Heart left ventricle (tissue), 16 donors: ENCODE measurements around the gene GNB3. TPM values are rescaled to one million over a fixed set of nuclear protein-coding genes. Genes with fewer than 3 reads are reported as not detected.

Experiments
- ATAC-seq, 4 donors: fragments of 200-7000 bp; cut with Tn5 transposase; one replicate each; pipeline ENCODE4 v1.9.1; 2020 to 2022; ENCODE audit warnings: moderate library complexity in 4 of 4, mild to moderate bottlenecking in 3 of 4, moderate number of reproducible peaks in 1 of 4
- DNase-seq, 5 donors: peaks; one replicate each; pipeline ENCODE4 v3.0.0-alpha.2; 2020
- H3K27ac ChIP-seq, 12 donors: fragments of 200-600 bp; sonication (generic) in 4 of 12; one replicate each; pipeline versions ENCODE4 v1.5.0 to v1.8.0; 2016 to 2022; ENCODE audit warnings: mild to moderate bottlenecking in 2 of 12
- H3K27me3 ChIP-seq, 9 donors: fragments of 200-600 bp; sonication (generic) in 2 of 9; one replicate each; pipeline versions ENCODE4 v1.5.1 to v1.8.0; 2016 to 2022; ENCODE audit warnings: mild to moderate bottlenecking in 3 of 9
- H3K36me3 ChIP-seq, 9 donors: fragments of 200-600 bp; sonication (generic) in 2 of 9; one replicate each; pipeline versions ENCODE4 v1.5.0 to v1.8.0; 2018 to 2022; ENCODE audit warnings: mild to moderate bottlenecking in 2 of 9
- H3K4me1 ChIP-seq, 12 donors: fragments of 200-600 bp; sonication (generic) in 4 of 12; one replicate each; pipeline versions ENCODE4 v1.5.0 to v1.8.0; 2016 to 2022; ENCODE audit warnings: mild to moderate bottlenecking in 3 of 12
- H3K4me3 ChIP-seq, 12 donors: fragments of 200-600 bp; sonication (generic) in 4 of 12; one replicate each; pipeline versions ENCODE4 v1.5.0 to v1.8.0; 2017 to 2022; ENCODE audit warnings: mild to moderate bottlenecking in 9 of 12, moderate library complexity in 4 of 12
- H3K9me3 ChIP-seq, 12 donors: fragments of 200-600 bp; sonication (generic) in 4 of 12; one replicate each; pipeline versions ENCODE4 v1.5.0 to v1.8.0; 2016 to 2022; ENCODE audit warnings: mild to moderate bottlenecking in 1 of 12
- CTCF ChIP-seq, 12 donors: fragments of 200-600 bp; sonication (generic) in 4 of 12; IDR thresholded peaks; one replicate each; pipeline versions ENCODE4 v1.5.0 to v1.8.0; 2018 to 2022; ENCODE audit warnings: antibody characterized with exemption in 12 of 12, mild to moderate bottlenecking in 5 of 12
- POLR2A ChIP-seq, 2 donors: fragments of 450-650 bp; IDR thresholded peaks; one replicate each; pipeline ENCODE4 v1.6.1; 2017; ENCODE audit warnings: antibody characterized with exemption in 2 of 2, mild to moderate bottlenecking in 2 of 2, moderate library complexity in 2 of 2
- WGBS, 4 donors: extraction: QIAGEN DNeasy Blood & Tissue Kit in 2 of 4; methylation state at CpG; one replicate each; pipeline versions ENCODE4 v1.1.5 to v1.1.7; 2013 to 2018; 5-methylcytosine and 5-hydroxymethylcytosine counted together
- intact Hi-C, 10 donors: fragments of 100-400 bp; cut with DNase I; formaldehyde crosslinking; loops; one replicate each; pipeline versions ENCODE4 v1.11.1 to v1.14.2; 2022
- polyA plus RNA-seq, 2 donors: library from polyadenylated mRNA; stranded (reverse); fragments of 200-250 nt; gene quantifications; one replicate each; pipeline ENCODE4 v1.2.3, GENCODE V29; 2013
- total RNA-seq, 9 donors: library from RNA; depleted of rRNA in 2 of 9; stranded (reverse); fragments of >200 nt in 2 of 9; fragmentation: NEBNext Ultra II Directional in 3 of 9; extraction: Animal tissue kit (Norgen Biotek cat#: 25700) in 3 of 9; gene quantifications; one replicate each; pipeline versions ENCODE4 v1.1.0 to v1.2.4, GENCODE V29; 2016 to 2023
- donor health status: ischemic (EF 13 %, LVEDD 7.1; RV severe dilation, severe dysfunction).
- donor health status: healthy with polysubstance abuse.
- donor health status: DM: no; HTN: yes; CAD: no.
- donor health status: DM: no; HTN: no; CAD: no.
- donor health status: ischemic (EF 25% LVEDD 6.9; RV normal size, moderate dysfunction).
- donor health status: ischemic (EF 25% LVEDD 5.7; RV mildly dilated, moderate dysfunction).
- donor health status: healthy.
- donor health status: DM: yes; HTN: yes; CAD: no.
- donor health status: ischemic (EF 35%, LVEDD 5.7; RV mildly dilated, moderate dysfunction).
- donor health status: nonischemic (EF 11% LVEDD 7.7; RV severe dilation, severe dysfunction).
- donor health status: DM: yes; HTN: yes; CAD: no.
- donor health status: PGD.
- donor health status: ischemic (EF 29% LVEDD 5.4; RV normal size, mild dysfunction).
- donor health status: nonischemic (EF 23%, LVEDD 6.1; RV moderate dilation, normal function).

GNB3 gene
- total and polyA plus RNA-seq, 11 donors, result 0.64 to 12.4 (median 6.2) TPM

- H3K27me3 ChIP-seq, result peaks cover 0 to 21% (median 0%) of the 10 kb centered on the region in 9 donors
- no peaks in the 10 kb centered on the region for H3K9me3 ChIP-seq
- DNase-seq (peak in 1 of 5 donors; percentile 18), ATAC-seq (no peak)
- TF ChIP-seq CTCF (IDR thresholded peaks at IDR 0.05) (no peak), POLR2A (IDR thresholded peaks at IDR 0.05) (no peak)
- no peak overlapping the region for H3K27ac ChIP-seq
- WGBS, 4 donors, result 46 to 50% (median 49%) methylated on average over 11 to 12 of the region's 12 CpGs
- H3K4me1 ChIP-seq, result peaks cover 0 to 55% (median 28%) of the 10 kb centered on the region in 12 donors
- H3K4me3 ChIP-seq, result peak overlapping the region in 5 of 12 donors; percentile 5 to 36 (median 24)
- intact Hi-C loops, result loop anchor here (1.0 to 10.0 kb wide), 8 partner anchors 46 to 210 kb away; partner anchors contain the start of genes MLF2 (in 7 of the 10) and LAG3 (in 1 of the 10)
- H3K36me3 ChIP-seq, result peaks cover 0 to 1% (median 0%) of the 10 kb centered on the region in 9 donors
These were observed 15.8 kb upstream of the GNB3 start for GRCh38 chr12:6824901-6825381.

- TF ChIP-seq CTCF (IDR thresholded peaks at IDR 0.05), result peak; percentile 82 to 95 (median 91)
- no peak for TF ChIP-seq POLR2A (IDR thresholded peaks at IDR 0.05)
- Histone ChIP-seq H3K27ac (no peak overlapping the region), H3K9me3 (no peaks in the 10 kb centered on the region), H3K27me3 (peaks cover 0 to 21% (median 0%) of the 10 kb centered on the region in 9 donors), H3K4me1 (peaks cover 0 to 55% (median 27%) of the 10 kb centered on the region in 12 donors), H3K4me3 (peak overlapping the region in 5 of 12 donors; percentile 5 to 36 (median 24)), H3K36me3 (peaks cover 0 to 2% (median 0%) of the 10 kb centered on the region in 9 donors)
- whole genome bisulfite sequencing, 4 donors, result 11 to 15% (median 13%) methylated on average over 16 to 19 of the region's 19 CpGs
- DNase-seq, result peak; percentile 83 to 92 (median 86)
- ATAC-seq, result peak; percentile 58 to 69 (median 60)
- intact Hi-C loops, result loop anchor here (1.0 to 10.0 kb wide), 8 partner anchors 47 to 211 kb away; partner anchors contain the start of genes MLF2 (in 6 of the 10) and LAG3 (in 1 of the 10)
These were observed 15.2 kb upstream of the GNB3 start for GRCh38 chr12:6825398-6826124.

- H3K36me3 ChIP-seq, result peaks cover 0 to 8% (median 0%) of the 10 kb centered on the region in 9 donors
- WGBS, 4 donors, result 75 to 84% (median 82%) methylated on average over 14 to 17 of the region's 17 CpGs
- H3K27ac ChIP-seq, result no peak overlapping the region
- no peaks in the 10 kb centered on the region for H3K9me3 ChIP-seq
- intact Hi-C loops, result loop anchor here (5.0 to 10.0 kb wide), 5 partner anchors 51 to 211 kb away; partner anchors contain the start of genes MLF2 (in 6 of the 10) and LAG3 (in 1 of the 10)
- ATAC-seq, result no peak
- peak in 1 of 5 donors; percentile 29 for DNase-seq
- no peak overlapping the region for H3K4me3 ChIP-seq
- H3K4me1 ChIP-seq, result peaks cover 0 to 51% (median 25%) of the 10 kb centered on the region in 12 donors
- H3K27me3 ChIP-seq, result peaks cover 0 to 21% (median 0%) of the 10 kb centered on the region in 9 donors
- TF ChIP-seq CTCF (IDR thresholded peaks at IDR 0.05), result no peak
- TF ChIP-seq POLR2A (IDR thresholded peaks at IDR 0.05), result no peak
These were observed 14.5 kb upstream of the GNB3 start for GRCh38 chr12:6826125-6826733.
